OCI-LY3 (cell line): ENCODE results near the gene SH2D1B.
A peak's percentile ranks its signal among the peaks of the same experiment; 100 is the strongest.
"Not testable (repeated sequence)": the region's sequence is repeated elsewhere in the genome, so short reads cannot be mapped to it uniquely, and the experiment has no call there.

Source experiments
- H2AFZ ChIP-seq: fragments of 200-600, 300-600 bp; shearing (Covaris generic); 2 replicates; pipeline ENCODE4 v1.6.0; 2014; ENCODE audit warnings: antibody characterized with exemption, low read depth, low read length
- H3K27ac ChIP-seq: fragments of 200-600, 300-600 bp; sonication (generic); 2 replicates; pipeline ENCODE4 v1.5.1; 2014; ENCODE audit warnings: mild to moderate bottlenecking, low read length, moderate library complexity, mixed read lengths
- H3K27me3 ChIP-seq: fragments of 200-600, 300-600 bp; sonication (generic); 2 replicates; pipeline ENCODE4 v1.6.1; 2014; ENCODE audit warnings: low read depth, low read length, mixed read lengths
- H3K36me3 ChIP-seq: fragments of 200-600, 300-600 bp; sonication (generic); replicated peaks from 2 replicates; pipeline ENCODE3; 2014; ENCODE audit warnings: low read depth, low read length, mixed read lengths
- H3K4me1 ChIP-seq: fragments of 300-600, 200-600 bp; sonication (generic); 2 replicates; pipeline ENCODE4 v1.6.1; 2014; ENCODE audit warnings: low read length, mixed read lengths
- H3K4me2 ChIP-seq: fragments of 200-600, 300-600 bp; sonication (generic); 2 replicates; pipeline ENCODE4 v1.6.1; 2014; ENCODE audit warnings: low read length, mixed read lengths
- H3K4me3 ChIP-seq: fragments of 300-600, 200-600 bp; sonication (generic); 2 replicates; pipeline ENCODE4 v1.5.1; 2014; ENCODE audit warnings: antibody characterized with exemption, mild to moderate bottlenecking, low read length, moderate library complexity
- H3K79me2 ChIP-seq: fragments of 300-600, 200-600 bp; shearing (Covaris generic); 2 replicates; pipeline ENCODE4 v1.6.1; 2014; ENCODE audit warnings: mild to moderate bottlenecking, low read length, mixed read lengths
- H3K9ac ChIP-seq: fragments of 300-600, 200-600 bp; shearing (Covaris generic); 2 replicates; pipeline ENCODE4 v1.6.0; 2014; ENCODE audit warnings: mild to moderate bottlenecking, low read length, moderate library complexity
- H3K9me3 ChIP-seq: fragments of 200-600, 300-600 bp; shearing (Covaris generic); 2 replicates; pipeline ENCODE4 v1.6.1; 2014; ENCODE audit warnings: low read length, mixed read lengths; ENCODE audit not compliant: insufficient read depth
- H4K20me1 ChIP-seq: fragments of 200-600, 300-600 bp; sonication (generic); 2 replicates; pipeline ENCODE4 v1.6.1; 2016; ENCODE audit warnings: low read length, mixed read lengths; ENCODE audit not compliant: insufficient read depth
- EZH2phosphoT487 ChIP-seq: fragments of 200-600 bp; shearing (Covaris generic); IDR thresholded peaks from 2 replicates; pipeline ENCODE4 v1.6.1; 2018; ENCODE audit warnings: antibody characterized with exemption, mixed run types, low read depth
- TF ChIP-seq, protein P1 (sequence below): fragments of 200-600, 300-600 bp; sonication (generic); IDR thresholded peaks from 2 replicates; pipeline ENCODE4 v1.5.1; 2014; ENCODE audit warnings: antibody characterized with exemption, low read length, low read depth

SH2D1B gene

GRCh38 chr1:162444903-162445302, 33.0 kb upstream of the SH2D1B start:
- Histone ChIP-seq H3K4me2 (no peak overlapping the region), H3K27me3 (peaks cover 24% of the 10 kb centered on the region), H3K36me3 (no peaks in the 10 kb centered on the region), H3K9me3 (no peaks in the 10 kb centered on the region), H3K27ac (no peak overlapping the region), H3K9ac (no peak overlapping the region), H3K4me3 (no peak overlapping the region), H3K4me1 (peaks cover 16% of the 10 kb centered on the region), H2AFZ (no peak overlapping the region), H3K79me2 (no peaks in the 10 kb centered on the region), H4K20me1 (no peaks in the 10 kb centered on the region)
- no peak for TF ChIP-seq EZH2phosphoT487
- TF ChIP-seq, protein P1, sequence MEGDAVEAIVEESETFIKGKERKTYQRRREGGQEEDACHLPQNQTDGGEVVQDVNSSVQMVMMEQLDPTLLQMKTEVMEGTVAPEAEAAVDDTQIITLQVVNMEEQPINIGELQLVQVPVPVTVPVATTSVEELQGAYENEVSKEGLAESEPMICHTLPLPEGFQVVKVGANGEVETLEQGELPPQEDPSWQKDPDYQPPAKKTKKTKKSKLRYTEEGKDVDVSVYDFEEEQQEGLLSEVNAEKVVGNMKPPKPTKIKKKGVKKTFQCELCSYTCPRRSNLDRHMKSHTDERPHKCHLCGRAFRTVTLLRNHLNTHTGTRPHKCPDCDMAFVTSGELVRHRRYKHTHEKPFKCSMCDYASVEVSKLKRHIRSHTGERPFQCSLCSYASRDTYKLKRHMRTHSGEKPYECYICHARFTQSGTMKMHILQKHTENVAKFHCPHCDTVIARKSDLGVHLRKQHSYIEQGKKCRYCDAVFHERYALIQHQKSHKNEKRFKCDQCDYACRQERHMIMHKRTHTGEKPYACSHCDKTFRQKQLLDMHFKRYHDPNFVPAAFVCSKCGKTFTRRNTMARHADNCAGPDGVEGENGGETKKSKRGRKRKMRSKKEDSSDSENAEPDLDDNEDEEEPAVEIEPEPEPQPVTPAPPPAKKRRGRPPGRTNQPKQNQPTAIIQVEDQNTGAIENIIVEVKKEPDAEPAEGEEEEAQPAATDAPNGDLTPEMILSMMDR: no peak

GRCh38 chr1:162432977-162433713, 21.2 kb upstream of the SH2D1B start:
- H2AFZ ChIP-seq, H3K4me2 ChIP-seq: not testable (repeated sequence)

DNA sequence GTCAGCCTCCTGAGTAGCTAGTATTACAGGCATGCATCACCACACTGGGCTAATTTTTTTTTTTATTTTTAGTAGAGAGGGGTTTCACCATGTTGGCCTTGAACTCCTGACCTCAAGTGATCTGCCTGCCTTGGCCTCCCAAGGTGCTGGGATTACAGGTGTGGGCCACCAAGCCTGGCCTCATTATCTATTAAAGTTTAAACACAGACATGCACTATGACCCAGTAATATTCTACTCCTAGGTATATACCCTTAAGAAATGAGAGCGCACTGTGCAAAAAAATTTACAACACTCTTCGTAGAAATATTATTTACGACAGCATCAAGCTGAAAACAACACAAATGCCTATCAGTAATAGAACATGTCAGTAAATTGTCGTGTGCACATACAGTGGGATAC, 18.6 kb upstream of the SH2D1B start:
- no peaks in the 10 kb centered on the region for H3K36me3 ChIP-seq
- no peak for TF ChIP-seq EZH2phosphoT487
- TF ChIP-seq, protein P1: no peak
- no peak overlapping the region for H3K27ac ChIP-seq
- no peak overlapping the region for H3K9ac ChIP-seq
- peaks cover 10% of the 10 kb centered on the region for H3K4me1 ChIP-seq
- H3K79me2 ChIP-seq: no peaks in the 10 kb centered on the region
- no peaks in the 10 kb centered on the region for H4K20me1 ChIP-seq
- no peak overlapping the region for H2AFZ ChIP-seq
- H3K9me3 ChIP-seq: no peaks in the 10 kb centered on the region
- no peak overlapping the region for H3K4me3 ChIP-seq
- no peaks in the 10 kb centered on the region for H3K27me3 ChIP-seq
- H3K4me2 ChIP-seq: no peak overlapping the region

More at GRCh38 chr1:162432977-162433713, 21.2 kb upstream of the SH2D1B start:
- not testable (repeated sequence) for H3K27me3 ChIP-seq, H3K4me1 ChIP-seq, H4K20me1 ChIP-seq, H3K79me2 ChIP-seq, H3K27ac ChIP-seq, H3K36me3 ChIP-seq, H3K9ac ChIP-seq, H3K9me3 ChIP-seq, H3K4me3 ChIP-seq

- no peak overlapping the region for H3K27ac ChIP-seq
- H3K36me3 ChIP-seq: no peaks in the 10 kb centered on the region
- no peak for TF ChIP-seq EZH2phosphoT487
- TF ChIP-seq, protein P1: no peak
These were observed 10.9 kb upstream of the SH2D1B start for GRCh38 chr1:162422662-162423375.

More at GRCh38 chr1:162422662-162423375, 10.9 kb upstream of the SH2D1B start:
- Histone ChIP-seq H3K4me3 (no peak overlapping the region), H3K4me2 (peak overlapping the region; percentile 50), H4K20me1 (no peaks in the 10 kb centered on the region), H3K27me3 (peaks cover 20% of the 10 kb centered on the region), H2AFZ (no peak overlapping the region), H3K4me1 (peaks cover 16% of the 10 kb centered on the region), H3K9ac (no peak overlapping the region), H3K9me3 (no peaks in the 10 kb centered on the region), H3K79me2 (no peaks in the 10 kb centered on the region)
